Skeletal muscle satellite cell (primary cell): ENCODE data around the gene CYP4F22.
"Not testable (repeated sequence)": the region's sequence is repeated elsewhere in the genome, so short reads cannot be mapped to it uniquely, and the experiment has no call there.

Source experiments
- H3K27me3 ChIP-seq: 2 replicates; pipeline ENCODE4 v1.7.0; 2013; ENCODE audit warnings: low read length; ENCODE audit not compliant: control insufficient read depth, insufficient read depth
- H3K36me3 ChIP-seq: 2 replicates; pipeline ENCODE4 v1.7.0; 2013; ENCODE audit warnings: mild to moderate bottlenecking, control low read depth, low read length; ENCODE audit not compliant: insufficient read depth
- H3K4me1 ChIP-seq: 2 replicates; pipeline ENCODE4 v1.7.0; 2013; ENCODE audit warnings: low read length; ENCODE audit not compliant: control insufficient read depth, insufficient read depth
- H3K4me2 ChIP-seq: 2 replicates; pipeline ENCODE4 v1.7.0; 2013; ENCODE audit warnings: mild to moderate bottlenecking, low read length
- H3K4me3 ChIP-seq: 2 replicates; pipeline ENCODE4 v1.7.0; 2013; ENCODE audit warnings: low read length
- H3K9ac ChIP-seq: 2 replicates; pipeline ENCODE4 v1.7.0; 2013; ENCODE audit warnings: mild to moderate bottlenecking, low read depth, low read length, moderate library complexity
- H3K9me3 ChIP-seq: replicated peaks from 2 replicates; pipeline ENCODE4 v1.7.0; 2013; ENCODE audit warnings: mild to moderate bottlenecking, control low read depth, low read length

The CYP4F22 gene

DNA sequence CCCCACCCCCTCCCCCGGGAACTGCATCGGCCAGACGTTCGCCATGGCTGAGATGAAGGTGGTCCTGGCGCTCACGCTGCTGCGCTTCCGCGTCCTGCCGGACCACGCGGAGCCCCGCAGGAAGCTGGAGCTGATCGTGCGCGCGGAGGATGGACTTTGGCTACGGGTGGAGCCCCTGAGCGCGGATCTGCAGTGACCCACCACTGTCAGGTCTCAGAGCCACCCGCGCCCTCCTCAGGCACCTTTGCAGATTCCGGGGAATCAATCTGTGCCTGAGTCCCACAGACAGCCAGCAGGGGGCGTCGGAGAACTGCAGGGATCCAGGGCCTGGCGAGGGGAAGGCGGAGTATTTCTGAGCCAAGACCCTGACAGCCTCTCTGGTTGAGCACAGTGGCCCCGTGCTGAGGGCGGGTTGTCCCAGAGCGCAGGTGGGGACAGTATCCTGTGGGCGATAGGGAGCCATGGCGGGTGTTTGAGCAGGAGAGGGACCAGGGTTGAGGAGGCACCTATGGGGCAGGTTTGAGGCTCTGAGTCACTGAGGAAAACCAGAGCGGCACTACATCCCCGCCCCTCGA lies 76.3 kb downstream of the CYP4F22 start:
- no peaks in the 10 kb centered on the region for H3K4me1 ChIP-seq

GRCh38 chr19:15587663-15588062 lies 79.3 kb downstream of the CYP4F22 start:
- Histone ChIP-seq H3K4me2 (no peak overlapping the region), H3K27me3 (no peaks in the 10 kb centered on the region), H3K9me3 (no peaks in the 10 kb centered on the region), H3K4me3 (no peak overlapping the region), H3K4me1 (no peaks in the 10 kb centered on the region), H3K36me3 (no peaks in the 10 kb centered on the region), H3K9ac (no peak overlapping the region)

More for the DNA sequence above, 76.3 kb downstream of the CYP4F22 start:
- Histone ChIP-seq H3K9ac (no peak overlapping the region), H3K9me3 (no peaks in the 10 kb centered on the region), H3K27me3 (no peaks in the 10 kb centered on the region), H3K36me3 (no peaks in the 10 kb centered on the region), H3K4me2 (peak overlapping the region; percentile 28), H3K4me3 (no peak overlapping the region)

GRCh38 chr19:15588265-15588664 lies 79.9 kb downstream of the CYP4F22 start:
- Histone ChIP-seq H3K4me2 (no peak overlapping the region), H3K9ac (no peak overlapping the region), H3K9me3 (no peaks in the 10 kb centered on the region), H3K4me1 (no peaks in the 10 kb centered on the region), H3K4me3 (no peak overlapping the region), H3K27me3 (no peaks in the 10 kb centered on the region), H3K36me3 (no peaks in the 10 kb centered on the region)

- no peaks in the 10 kb centered on the region for H3K36me3 ChIP-seq
- no peak overlapping the region for H3K4me2 ChIP-seq
- no peaks in the 10 kb centered on the region for H3K4me1 ChIP-seq
- H3K27me3 ChIP-seq: no peaks in the 10 kb centered on the region
- no peaks in the 10 kb centered on the region for H3K9me3 ChIP-seq
- no peak overlapping the region for H3K9ac ChIP-seq
- H3K4me3 ChIP-seq: no peak overlapping the region
Observed at GRCh38 chr19:15589760-15590451, 81.6 kb downstream of the CYP4F22 start.

DNA sequence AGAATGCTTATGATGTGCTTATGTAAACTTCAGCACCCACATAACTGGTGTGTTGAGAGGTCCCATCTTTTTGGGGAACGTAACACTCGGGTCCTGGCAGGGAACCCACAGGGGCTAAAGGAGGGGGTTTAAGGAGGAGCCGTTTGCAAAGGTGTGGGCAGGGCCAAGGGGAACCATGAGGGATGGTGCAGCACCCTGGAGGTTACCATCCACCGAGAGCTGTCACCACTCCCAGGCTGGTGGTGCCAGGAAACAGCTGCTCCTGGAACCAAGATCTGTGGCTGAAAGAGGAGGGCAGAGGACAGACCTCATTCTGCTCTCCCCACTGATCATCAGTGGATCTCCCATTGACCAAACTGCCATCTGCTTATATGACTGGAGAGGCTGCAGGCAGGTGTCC lies 83.5 kb downstream of the CYP4F22 start:
- no peaks in the 10 kb centered on the region for H3K9me3 ChIP-seq
- no peaks in the 10 kb centered on the region for H3K4me1 ChIP-seq
- no peaks in the 10 kb centered on the region for H3K36me3 ChIP-seq
- no peaks in the 10 kb centered on the region for H3K27me3 ChIP-seq
- H3K9ac ChIP-seq: no peak overlapping the region
- no peak overlapping the region for H3K4me3 ChIP-seq
- H3K4me2 ChIP-seq: no peak overlapping the region

- not testable (repeated sequence) for H3K4me1 ChIP-seq, H3K9me3 ChIP-seq, H3K4me2 ChIP-seq, H3K9ac ChIP-seq, H3K4me3 ChIP-seq, H3K36me3 ChIP-seq, H3K27me3 ChIP-seq
Observed at GRCh38 chr19:15592506-15592905, 84.2 kb downstream of the CYP4F22 start.

- not testable (repeated sequence) for H3K4me1 ChIP-seq, H3K4me3 ChIP-seq, H3K36me3 ChIP-seq, H3K9ac ChIP-seq, H3K4me2 ChIP-seq, H3K27me3 ChIP-seq, H3K9me3 ChIP-seq
Observed at GRCh38 chr19:15593766-15594165, 85.4 kb downstream of the CYP4F22 start.

- Histone ChIP-seq H3K4me2 (no peak overlapping the region), H3K9ac (no peak overlapping the region), H3K4me1 (no peaks in the 10 kb centered on the region), H3K36me3 (no peaks in the 10 kb centered on the region), H3K27me3 (no peaks in the 10 kb centered on the region), H3K4me3 (no peak overlapping the region), H3K9me3 (no peaks in the 10 kb centered on the region)
Observed at GRCh38 chr19:15595069-15595468, 86.7 kb downstream of the CYP4F22 start.
